ENCODE measurements around the gene CLSTN1.
A peak's percentile ranks its signal among the peaks of the same experiment; 100 is the strongest.

CLSTN1 gene

DNA sequence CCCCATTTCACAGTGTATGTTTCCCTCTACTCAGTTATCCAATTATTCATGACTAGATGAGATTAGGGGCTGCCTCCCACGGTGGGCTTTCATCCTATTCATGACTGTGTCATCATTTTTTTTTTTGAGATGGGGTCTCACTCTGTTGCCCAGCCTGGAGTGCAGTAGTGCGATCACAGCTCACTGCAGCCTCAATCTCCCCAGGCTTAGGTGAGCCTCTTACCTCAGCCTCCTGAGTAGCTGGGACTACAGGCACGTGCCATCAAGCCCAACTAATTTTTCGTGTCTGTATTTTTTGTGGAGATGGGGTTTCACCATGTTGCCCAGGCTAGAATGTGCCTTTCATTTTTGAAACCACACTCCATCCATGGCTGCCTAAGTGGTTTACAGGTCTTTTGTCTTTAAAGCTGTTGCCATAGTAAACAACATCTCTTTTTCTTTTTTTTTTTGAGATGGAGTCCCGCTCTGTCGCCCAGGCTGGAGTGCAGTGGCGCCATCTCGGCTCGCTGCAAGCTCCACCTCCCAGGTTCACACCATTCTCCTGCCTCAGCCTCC, 112.2 kb downstream of the CLSTN1 start:
- DNase-seq (ENCODE audit: low read depth), result no peak

DNA sequence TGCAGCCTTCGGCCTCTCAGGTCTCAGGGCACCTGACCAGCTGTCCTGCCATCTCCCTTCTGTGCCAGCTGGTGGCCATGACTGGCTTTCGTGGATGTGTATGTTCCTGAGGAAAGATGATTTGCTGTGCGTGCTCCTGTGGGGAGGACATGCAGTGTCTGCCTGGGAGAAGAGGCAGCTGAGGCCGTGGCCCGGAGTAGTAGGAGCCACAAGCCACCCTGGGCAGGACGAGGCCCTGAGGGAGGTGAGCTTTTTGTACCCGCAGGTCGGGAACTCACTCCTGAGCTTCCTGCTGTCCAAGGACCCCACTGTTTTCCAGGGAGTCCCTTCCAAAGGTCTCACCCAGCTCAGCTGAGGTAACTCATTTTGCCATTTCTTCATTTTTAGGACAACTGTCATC, 113.7 kb downstream of the CLSTN1 start:
- no peak for DNase-seq (ENCODE audit: low read depth)

DNA sequence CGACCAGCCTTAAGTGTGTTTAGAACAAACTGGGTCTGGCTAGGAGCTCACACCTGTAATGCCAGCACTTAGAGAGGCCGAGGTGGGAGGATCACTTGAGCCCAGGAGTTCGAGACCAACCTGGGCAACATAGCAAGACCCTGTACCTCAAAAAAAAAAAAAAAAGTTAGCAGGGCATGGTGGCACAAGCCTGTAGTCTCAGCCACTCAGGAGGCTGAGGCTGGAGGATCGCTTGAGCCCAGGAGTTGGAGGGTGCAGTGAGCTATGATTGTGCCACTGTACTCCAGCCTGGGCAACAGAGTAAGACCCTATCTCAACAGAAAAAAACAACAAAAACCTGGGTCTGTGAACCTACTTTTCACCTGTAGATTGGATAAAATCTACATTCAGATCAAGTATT, 117.6 kb downstream of the CLSTN1 start:
- no peak for DNase-seq (ENCODE audit: low read depth)

DNA sequence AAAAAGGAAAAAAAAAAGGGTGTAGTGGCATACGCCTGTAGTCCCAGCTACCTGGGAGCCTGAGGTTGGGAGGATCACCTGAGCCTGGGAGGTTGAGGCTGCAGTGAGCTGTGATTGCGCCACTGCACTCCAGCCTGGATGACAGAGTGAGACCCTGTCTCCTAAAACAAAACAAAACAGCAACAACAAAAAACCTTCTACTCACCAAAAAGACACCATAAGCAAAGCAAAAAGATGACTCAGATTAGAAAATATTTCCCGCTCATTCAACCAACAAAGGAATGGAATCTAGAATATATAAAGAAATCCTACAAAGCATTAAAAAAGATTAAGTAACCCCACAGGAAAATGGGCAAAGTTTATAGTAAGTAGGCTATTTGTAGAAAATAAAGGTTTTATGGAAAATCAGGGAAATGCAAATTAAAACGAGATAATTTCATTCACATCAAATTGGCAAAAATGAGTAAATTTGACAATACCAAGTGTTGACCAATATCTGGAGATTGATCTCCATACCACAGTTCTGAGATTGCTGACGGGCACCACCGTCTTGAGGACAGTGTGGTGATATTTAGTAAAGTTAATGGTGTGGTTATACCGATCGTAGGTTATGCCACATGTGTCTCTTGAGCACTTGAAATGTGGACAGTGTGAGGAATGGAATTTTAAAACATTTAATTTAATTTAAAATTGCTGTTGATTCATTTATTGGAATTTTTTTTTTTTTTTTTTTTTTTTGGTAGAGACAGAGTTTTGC, 118.2 kb downstream of the CLSTN1 start:
- DNase-seq (ENCODE audit: low read depth), result no peak

DNA sequence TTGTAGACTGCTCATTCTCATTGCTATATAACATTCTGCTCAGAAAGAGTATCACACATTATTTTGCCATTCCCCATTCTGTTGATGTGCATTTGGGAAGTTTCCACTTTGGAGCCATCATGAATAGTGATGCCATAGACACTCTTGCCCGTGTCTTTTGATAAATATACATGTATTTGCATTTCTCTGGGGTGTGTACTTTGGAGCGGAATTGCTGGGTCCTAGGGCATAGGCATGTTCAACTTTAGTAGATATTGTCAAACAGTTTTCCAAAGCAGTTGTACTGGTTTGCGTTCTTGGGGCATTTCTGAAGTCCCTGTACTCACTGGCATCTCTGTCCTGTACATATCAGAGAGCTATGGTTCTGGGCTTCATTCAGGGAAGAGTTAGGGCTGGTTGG, 120.1 kb downstream of the CLSTN1 start:
- no peak for DNase-seq (ENCODE audit: low read depth)

DNA sequence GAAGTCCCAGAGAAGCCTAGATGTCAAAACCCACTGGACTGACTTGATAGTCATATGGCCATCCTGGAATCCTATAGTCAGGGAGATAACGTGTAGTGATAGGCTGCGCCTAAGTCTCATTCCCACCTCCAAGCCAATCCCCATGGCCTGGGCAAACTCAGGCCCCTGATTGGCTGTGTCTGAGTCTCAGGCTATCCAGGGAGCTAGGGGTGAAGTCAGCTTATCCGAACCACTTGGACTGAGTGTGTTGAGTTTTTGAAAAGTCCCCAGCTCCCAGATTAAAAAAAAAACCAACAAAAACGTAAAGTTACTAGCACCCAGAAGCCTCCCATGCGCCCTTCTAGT, 120.6 kb downstream of the CLSTN1 start:
- no peak for DNase-seq (ENCODE audit: low read depth)

DNA sequence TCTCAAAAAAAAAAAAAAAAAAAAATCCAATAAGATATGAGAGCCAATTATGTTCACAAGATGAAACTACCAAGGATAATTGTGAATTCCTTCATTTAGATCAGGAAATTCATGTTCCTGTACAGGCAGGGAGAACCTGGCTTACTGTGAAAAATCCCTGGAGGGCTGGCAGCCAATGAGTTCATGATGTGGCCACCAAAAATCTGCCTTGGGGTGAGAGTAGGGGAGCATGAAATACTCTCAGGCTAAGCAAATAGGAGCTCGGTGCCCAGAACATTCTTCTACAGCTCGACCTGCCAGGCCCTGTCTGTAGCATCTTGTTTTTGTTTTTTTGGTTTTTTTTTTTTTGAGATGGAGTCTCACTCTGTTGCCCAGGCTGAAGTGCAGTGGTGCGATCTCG, 122.1 kb downstream of the CLSTN1 start:
- no peak for DNase-seq (ENCODE audit: low read depth)

DNA sequence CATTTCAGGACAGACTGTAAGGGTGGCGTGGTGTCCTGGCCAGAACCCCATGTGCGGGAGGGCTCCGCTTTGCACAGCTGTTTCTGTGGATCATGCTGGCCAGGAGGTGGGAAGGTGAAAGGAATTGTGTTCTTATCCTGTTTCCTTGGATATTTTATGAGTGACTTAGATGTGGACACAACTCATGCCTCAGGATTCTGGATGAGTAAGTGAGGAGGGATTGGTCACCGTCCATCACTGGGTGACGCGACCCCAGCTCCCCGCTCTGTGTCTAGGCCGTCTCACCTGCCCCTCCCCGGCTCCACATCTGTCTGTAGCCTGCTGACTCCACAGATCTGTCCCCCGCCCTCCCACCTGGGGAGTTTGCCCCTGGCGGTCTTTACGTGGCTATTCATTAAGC, 123.4 kb downstream of the CLSTN1 start:
- DNase-seq (ENCODE audit: low read depth), result no peak

DNA sequence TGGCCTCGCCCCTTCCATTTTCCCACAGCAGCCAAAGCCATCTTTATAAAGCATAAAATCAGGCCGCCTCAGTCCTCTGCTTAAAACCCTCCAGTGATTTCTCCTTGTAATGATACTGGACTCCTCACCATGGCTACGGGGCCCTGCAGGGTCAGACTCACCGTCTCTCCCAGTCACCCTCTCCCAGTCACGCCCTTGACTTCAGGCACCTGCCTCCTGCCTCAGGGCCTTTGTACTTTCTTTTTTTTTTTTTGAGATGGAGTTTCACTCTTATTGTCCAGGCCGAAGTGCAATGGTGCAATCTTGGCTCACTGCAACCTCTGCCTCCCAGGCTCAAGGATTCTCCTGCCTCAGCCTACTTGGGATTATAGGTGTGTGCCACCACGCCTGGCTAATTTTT, 124.4 kb downstream of the CLSTN1 start:
- DNase-seq (ENCODE audit: low read depth), result no peak

DNA sequence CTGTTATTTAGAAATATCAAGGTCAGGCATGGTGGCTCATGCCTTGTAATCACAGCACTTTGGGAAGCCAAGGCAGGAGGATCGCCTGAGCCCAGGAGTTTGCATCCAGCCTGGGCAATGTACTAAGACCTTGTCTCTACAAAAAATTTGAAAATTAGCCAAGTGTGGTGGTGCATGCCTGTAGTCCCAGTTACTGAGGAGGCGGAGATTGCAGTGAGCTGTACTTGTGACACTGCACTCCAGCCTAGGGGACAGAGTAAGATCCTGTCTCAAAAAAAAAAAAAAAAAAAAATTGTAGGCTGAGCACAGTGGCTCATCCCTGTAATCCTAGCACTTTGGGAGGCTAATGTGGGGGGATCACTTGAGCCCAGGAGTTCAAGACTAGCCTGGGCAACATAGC, 127.0 kb downstream of the CLSTN1 start:
- DNase-seq (ENCODE audit: low read depth), result no peak

DNA sequence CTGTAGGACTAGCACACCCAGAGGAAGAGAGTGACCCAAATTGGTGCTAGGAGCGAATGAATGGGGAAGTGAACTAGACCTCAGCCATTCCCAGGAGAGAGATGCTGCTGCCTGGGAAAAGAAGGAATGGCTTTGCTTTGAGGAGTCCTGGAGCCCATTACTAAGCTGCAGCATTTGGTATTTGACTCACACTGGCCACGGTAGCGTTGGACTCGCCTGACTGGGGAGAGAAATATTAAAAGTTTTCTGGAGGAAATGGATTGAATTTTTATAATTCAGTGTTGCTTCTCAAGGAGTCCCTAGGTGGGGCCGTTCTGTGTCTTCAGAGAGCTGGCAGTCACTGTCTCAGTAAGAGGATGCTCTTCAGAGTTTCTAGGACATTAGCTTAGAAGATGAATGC, 132.1 kb downstream of the CLSTN1 start:
- no peak for DNase-seq (ENCODE audit: low read depth)

DNA sequence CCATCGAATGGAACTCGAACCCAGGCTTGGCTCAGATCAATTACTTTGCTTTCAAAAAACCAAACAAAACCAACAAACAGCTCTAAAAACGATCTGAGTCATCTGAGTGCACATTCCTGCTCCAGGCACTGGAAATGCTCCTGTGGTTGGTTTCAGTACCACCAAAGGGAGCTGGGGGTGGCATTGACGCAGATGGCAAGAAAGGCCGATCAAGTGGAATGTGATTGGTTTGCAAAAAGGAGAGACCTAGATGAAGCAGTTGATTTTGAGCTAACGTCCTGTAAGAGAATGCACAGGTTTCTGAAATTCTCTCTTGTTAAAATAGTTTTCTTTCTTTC, 132.7 kb downstream of the CLSTN1 start:
- DNase-seq (ENCODE audit: low read depth), result no peak

DNA sequence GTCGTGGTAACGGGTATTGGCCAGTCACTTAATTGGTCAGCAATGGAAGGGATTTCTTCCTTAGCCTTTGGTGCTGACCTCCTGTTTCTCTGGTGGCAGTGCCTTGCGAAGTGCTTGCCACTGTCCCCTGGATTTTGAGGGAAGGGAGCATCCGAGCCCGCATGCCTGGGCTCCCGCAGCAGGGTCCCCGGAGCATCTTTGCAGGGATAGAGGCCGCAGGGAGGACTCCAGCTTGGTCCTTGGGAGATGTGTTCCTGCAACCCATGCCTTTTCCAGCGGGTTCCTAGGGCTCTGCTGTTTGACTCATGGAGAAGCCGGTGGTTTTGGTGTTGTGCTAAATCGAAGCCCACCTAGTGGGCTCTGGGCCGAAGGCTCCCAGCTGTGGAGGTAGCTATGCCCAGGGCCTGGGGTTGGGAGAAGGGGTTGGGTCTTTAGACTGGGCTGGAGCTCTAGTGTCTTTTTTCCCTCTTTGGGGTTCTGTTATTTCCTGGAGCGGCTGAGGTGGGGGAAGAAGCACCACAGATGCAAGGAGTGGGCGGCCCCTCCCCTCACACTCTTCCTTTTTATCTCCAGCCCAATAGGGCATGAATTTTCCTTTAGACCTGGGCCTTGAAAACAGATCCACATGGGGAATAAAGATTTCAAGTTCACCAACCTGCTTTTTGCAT, 133.2 kb downstream of the CLSTN1 start:
- DNase-seq (ENCODE audit: low read depth), result no peak

DNA sequence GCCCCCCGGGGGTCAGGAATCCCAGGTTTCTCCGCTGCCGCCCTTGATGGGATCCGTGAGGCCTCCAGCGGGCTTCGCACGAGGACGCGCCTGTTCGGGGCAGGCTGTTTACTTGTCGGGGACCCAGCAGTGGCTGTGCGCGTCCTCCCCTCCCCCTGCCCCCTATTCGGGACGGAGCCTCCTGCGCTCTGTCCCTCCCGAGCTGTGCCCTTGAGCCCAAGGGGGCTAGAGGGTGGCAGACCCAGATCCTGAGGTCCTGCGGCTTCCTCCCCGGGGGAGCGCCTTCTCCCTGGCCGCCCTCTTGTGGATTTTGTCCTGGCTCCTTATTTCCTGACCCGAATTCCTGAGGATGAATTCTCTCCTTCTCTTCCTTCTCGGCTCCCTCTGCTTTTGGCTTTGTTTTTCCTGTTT, 133.8 kb downstream of the CLSTN1 start:
- no peak for DNase-seq (ENCODE audit: low read depth)

DNA sequence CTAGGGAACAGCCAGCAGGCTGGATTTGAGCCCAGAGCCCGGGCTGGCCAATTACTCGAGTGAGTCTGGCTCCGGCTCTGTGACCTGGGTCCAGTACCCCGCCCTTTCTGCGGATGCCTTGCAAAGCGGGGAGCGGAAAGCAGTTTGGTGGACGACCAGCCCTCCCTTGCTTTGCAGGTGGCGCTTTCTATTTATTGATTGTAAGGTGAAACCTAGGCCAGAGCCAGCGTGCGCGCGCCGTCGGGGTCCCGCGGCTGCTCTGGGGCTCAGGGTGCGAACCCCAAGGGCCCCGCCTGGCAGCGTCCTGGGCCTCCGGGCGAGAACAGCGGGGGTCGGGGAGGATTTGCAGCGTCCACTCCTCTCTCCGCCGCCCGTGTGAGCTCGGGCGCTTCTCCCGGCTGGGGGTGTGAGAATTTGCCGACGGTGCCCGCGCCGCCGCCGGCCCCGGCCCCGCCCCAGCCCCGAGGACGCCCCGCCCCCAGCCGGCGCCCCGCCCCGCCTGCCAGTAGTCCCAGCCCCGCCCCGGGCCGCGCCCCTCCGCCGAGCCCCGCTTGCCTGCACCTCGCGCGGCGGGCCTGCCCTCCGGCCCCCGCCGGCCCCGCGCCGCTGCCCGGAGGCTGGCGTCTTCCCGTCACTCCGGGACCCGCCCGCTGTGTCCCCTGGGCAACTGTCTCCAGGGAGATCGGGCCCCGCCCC, 134.6 kb downstream of the CLSTN1 start:
- peak; percentile 72 for DNase-seq (ENCODE audit: low read depth)

DNA sequence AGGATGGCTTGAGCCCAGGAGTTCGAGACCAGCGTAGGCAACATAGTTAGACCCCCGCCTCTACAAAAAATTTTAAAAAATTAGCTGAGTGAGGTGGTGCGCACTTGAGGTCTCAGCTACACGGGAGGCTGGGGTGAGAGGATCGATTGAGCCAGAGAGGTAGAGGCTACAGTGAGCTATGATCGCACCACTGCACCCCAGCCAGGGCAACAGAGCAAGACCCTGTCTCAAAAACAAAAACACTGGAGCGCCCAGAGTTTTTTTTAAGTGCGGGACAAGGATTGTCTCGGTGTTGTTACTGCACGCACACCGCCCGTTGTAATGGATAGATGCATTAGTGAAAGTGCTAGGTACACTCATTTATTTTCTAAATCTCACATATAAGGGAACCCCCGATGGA, 135.2 kb downstream of the CLSTN1 start:
- DNase-seq (ENCODE audit: low read depth), result no peak

DNA sequence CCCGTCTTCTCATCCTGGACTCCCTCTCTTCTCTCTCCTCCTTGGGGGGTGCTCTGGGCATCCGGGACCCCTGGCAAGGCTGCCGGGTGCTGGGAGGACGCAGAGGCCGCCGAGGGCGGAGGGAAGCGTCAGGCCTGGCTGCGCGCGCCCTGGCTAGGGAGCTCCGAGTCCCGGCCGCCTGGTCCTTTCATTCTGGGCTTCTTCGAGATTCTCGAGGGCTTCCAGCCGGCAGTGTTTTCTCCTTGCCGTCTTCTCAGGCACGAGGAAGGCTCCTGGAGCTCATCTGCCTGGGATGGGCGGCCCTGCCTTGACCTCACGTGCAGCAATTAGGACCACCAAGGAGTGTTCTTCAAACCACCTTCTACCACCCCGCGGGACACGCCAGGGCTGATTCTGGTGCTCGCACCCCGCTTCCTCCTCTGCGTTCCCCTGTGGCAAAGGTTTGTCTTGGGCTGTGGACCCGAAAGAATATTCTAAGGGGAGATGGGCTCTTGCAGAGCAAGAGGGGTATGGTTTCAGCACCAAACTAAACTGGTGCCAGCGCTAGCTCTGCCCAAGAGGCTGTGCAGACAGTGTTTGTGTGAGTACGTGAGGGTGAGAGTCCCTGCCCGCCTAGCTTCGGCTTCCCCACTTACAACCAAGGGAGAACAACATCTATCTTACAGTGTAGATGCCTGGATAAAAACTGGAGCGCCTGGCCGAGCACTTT, 135.7 kb downstream of the CLSTN1 start:
- DNase-seq (ENCODE audit: low read depth), result no peak

DNA sequence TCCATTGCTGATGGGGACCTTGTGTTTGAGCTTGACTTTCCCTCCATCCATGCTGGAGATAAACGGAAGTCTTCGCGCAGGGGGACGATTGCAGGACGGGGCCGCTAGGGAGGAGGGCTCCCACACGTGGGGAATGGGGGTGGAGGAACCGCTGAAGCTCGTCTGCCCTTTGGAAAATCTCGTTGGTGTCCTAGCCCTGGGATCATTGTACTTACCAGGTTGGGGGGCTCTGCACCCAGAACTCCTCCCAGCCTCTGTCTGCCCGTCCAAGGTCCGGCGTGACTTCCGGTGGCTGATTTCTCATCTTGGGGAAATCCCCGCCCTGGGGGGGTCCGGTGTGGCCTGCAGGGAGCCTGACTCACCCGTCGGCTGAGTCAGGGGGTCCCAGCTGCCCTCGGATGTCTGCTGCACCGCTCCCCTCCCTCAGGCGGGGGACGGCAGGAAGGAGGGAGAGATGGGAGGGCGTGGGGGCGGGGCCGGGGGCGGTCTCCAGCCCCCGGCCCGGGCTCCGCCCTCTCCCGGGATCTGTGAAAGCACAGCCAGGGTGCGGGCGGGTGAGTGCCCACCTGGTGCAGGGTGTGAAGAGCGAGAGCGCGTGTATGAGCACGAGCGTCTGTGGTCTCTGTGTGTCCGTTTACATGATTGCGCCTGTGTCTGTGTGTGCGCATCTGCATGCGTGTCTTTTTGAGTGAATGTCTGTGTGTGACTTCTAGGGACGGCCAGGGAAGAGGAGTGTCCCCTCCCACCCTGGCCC, 136.5 kb downstream of the CLSTN1 start:
- peak; percentile 45 for DNase-seq (ENCODE audit: low read depth)

DNA sequence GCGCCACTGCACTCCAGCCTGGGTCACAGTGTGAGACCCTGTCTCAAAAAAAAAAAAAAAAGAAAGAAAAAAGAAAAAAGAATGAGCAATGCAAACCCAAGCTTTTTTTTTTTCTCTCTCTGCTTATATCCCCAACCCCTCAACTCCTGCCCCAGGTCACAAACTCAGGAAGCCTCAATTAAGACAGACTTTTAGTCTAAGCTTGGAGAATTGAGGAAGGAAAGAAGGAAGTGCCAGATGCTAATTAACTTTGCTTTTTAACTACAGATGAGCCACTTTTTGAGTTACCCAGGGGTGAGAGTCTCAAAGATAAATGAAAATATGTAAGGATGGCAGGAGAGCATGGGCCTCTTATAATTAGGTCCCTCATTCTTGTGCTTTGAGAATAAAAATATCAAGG, 139.0 kb downstream of the CLSTN1 start:
- DNase-seq (ENCODE audit: low read depth), result no peak

DNA sequence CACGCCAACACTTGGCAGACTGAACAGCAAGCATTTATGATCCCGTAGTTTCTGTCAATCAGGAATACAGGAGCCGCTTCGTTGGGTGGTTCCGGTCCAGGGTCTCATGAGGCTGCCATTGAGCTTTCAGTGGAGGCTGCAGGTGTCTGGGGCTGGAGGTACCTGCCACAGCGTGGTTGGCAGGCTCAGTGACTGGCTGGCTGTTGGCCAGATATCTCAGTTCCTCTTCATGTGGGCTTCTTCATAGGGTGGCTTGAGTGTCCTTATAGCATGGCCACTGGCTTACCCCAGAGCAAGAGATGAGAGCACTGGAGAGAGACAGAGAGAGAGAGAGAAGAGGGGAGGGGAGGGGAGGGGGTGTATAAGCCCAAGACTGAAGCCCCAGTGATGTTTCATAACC, 142.9 kb downstream of the CLSTN1 start:
- no peak for DNase-seq (ENCODE audit: low read depth)

DNA sequence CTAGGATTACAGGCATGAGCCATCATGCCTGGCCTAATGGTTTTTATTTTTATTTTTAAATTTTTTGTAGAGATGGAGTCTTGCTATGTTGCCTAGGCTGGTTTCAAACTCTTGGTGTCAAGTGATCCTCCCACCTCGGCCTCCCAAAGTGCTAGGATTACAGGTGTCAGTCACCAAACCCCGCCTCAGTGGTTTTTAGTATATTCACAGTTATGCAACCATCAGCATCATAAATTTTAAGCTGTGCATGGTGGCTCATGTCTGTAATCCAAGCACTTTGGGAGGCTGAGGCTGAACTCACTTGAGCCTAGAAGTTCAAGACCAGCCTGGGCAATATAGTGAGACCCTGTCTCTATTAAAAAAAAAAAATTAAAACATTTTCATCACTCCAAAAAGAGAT, 143.7 kb downstream of the CLSTN1 start:
- no peak for DNase-seq (ENCODE audit: low read depth)

Measured in stimulated activated CD8-positive, alpha-beta memory T cell treated with anti-CD3 and anti-CD28 coated beads, Interleukin-15, amount 100 ng/mL, for 24 hours (primary cell).